AG09309 (cell line): ENCODE data around the gene TTC38.

Source experiments
- DNase-seq: peaks from one replicate; pipeline ENCODE4 v3.0.0-alpha.2; 2010; ENCODE audit warnings: low read depth
- H3K4me3 ChIP-seq: 2 replicates; pipeline ENCODE4 v1.5.1; 2011; ENCODE audit warnings: mild to moderate bottlenecking, low read depth, low read length, moderate library complexity; ENCODE audit not compliant: control insufficient read depth
- CTCF ChIP-seq: IDR thresholded peaks from 2 replicates; pipeline ENCODE4 v1.5.1; 2011; ENCODE audit warnings: mild to moderate bottlenecking, low read depth, low read length, inconsistent platforms; ENCODE audit not compliant: insufficient read depth, control insufficient read depth; ENCODE audit errors: missing control alignments

TTC38 gene

GRCh38 chr22:46337870-46338269, 70.1 kb downstream of the TTC38 start:
- TF ChIP-seq CTCF: no peak
- no peak for DNase-seq
- H3K4me3 ChIP-seq: no peak overlapping the region

GRCh38 chr22:46338636-46339035, 70.8 kb downstream of the TTC38 start:
- DNase-seq: no peak
- H3K4me3 ChIP-seq: no peak overlapping the region
- no peak for TF ChIP-seq CTCF

GRCh38 chr22:46339956-46340355, 72.1 kb downstream of the TTC38 start:
- DNase-seq: no peak
- no peak for TF ChIP-seq CTCF

GRCh38 chr22:46340676-46341075, 72.9 kb downstream of the TTC38 start:
- DNase-seq: no peak
- H3K4me3 ChIP-seq: no peak overlapping the region
- no peak for TF ChIP-seq CTCF

More at GRCh38 chr22:46339956-46340355, 72.1 kb downstream of the TTC38 start:
- H3K4me3 ChIP-seq: no peak overlapping the region
